NB4 (cell line): Measurements from ENCODE around the gene PAGE4.

Experiments
- MYC ChIP-seq: IDR thresholded peaks from 2 replicates; pipeline ENCODE4 v1.6.1; 2011; ENCODE audit warnings: low read depth, low read length
- TF ChIP-seq, protein P1 (sequence below): IDR thresholded peaks from one replicate; pipeline ENCODE4 v1.5.1; 2012; ENCODE audit warnings: low read depth, low read length

DNA sequence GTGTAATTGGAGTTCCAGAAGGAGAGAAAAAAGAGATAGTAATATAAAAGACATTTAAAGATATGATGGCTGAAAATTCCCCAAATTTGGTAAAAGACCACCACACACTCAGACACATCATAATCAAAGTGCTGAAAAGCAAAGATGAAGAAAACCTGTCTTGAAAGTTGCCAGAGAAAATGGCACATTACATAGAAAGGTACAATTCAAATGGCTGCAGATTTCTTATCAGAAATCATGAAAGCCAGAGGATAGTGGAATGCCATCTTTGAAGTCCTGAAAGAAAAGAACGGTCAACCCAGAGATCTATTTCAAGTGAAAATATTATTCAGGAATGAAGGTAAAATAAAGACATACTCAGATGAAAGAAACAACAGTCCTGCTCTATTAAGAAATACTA, 29.3 kb upstream of the PAGE4 start:
- no peak for TF ChIP-seq MYC
- TF ChIP-seq, protein P1, sequence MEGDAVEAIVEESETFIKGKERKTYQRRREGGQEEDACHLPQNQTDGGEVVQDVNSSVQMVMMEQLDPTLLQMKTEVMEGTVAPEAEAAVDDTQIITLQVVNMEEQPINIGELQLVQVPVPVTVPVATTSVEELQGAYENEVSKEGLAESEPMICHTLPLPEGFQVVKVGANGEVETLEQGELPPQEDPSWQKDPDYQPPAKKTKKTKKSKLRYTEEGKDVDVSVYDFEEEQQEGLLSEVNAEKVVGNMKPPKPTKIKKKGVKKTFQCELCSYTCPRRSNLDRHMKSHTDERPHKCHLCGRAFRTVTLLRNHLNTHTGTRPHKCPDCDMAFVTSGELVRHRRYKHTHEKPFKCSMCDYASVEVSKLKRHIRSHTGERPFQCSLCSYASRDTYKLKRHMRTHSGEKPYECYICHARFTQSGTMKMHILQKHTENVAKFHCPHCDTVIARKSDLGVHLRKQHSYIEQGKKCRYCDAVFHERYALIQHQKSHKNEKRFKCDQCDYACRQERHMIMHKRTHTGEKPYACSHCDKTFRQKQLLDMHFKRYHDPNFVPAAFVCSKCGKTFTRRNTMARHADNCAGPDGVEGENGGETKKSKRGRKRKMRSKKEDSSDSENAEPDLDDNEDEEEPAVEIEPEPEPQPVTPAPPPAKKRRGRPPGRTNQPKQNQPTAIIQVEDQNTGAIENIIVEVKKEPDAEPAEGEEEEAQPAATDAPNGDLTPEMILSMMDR, result no peak
